ENCODE data around the gene CDHR5. TPM values are rescaled to one million over a fixed set of nuclear protein-coding genes. Genes with fewer than 3 reads are reported as not detected.

The CDHR5 gene
- total RNA-seq, 2 donors from 2014 or later = 0.13 to 0.27 TPM

- peaks cover 71% of the 10 kb centered on the region for H3K36me3 ChIP-seq (ENCODE audit: control insufficient read depth, insufficient read depth, low read length)
- no peaks in the 10 kb centered on the region for H3K4me1 ChIP-seq (ENCODE audit: control insufficient read depth, insufficient read depth, low read length)
- no peaks in the 10 kb centered on the region for H3K27me3 Mint-ChIP-seq (ENCODE audit: insufficient read depth)
- no peak overlapping the region for H3K4me3 ChIP-seq (ENCODE audit: low read length)
- no peak for DNase-seq
- no peaks in the 10 kb centered on the region for H3K9me3 ChIP-seq (ENCODE audit: control insufficient read depth, low read length)
- H3K27ac Mint-ChIP-seq = no peak overlapping the region
- peaks cover 42% of the 10 kb centered on the region for H3K36me3 Mint-ChIP-seq (ENCODE audit: low read depth)
- WGBS, 2 experiments (ENCODE audit: insufficient coverage in 1 of 2, insufficient read length in 1 of 2) = 94 to 99% methylated on average over 15 to 28 of the region's 28 CpGs
- no peaks in the 10 kb centered on the region for H3K27me3 ChIP-seq (ENCODE audit: control insufficient read depth, insufficient read depth, low read length, poor library complexity, severe bottlenecking)
- H3K4me3 Mint-ChIP-seq = no peak overlapping the region
- TF ChIP-seq CTCF (conservative IDR thresholded peaks at IDR 0.05) = no peak
- H3K27ac ChIP-seq (ENCODE audit: low read depth, low read length) = no peak overlapping the region
- H3K9me3 Mint-ChIP-seq = no peaks in the 10 kb centered on the region
- H3K9ac ChIP-seq (ENCODE audit: extremely low read depth, low read length, poor library complexity, severe bottlenecking) = no peak overlapping the region
- no peaks in the 10 kb centered on the region for H3K4me1 Mint-ChIP-seq
Observed at GRCh38 chr11:609341-609811, 15.4 kb downstream of the CDHR5 start.

GRCh38 chr11:608791-609251 lies 15.9 kb downstream of the CDHR5 start:
- H3K4me3 Mint-ChIP-seq = no peak overlapping the region
- no peak overlapping the region for H3K27ac ChIP-seq (ENCODE audit: low read depth, low read length)
- no peak overlapping the region for H3K4me3 ChIP-seq (ENCODE audit: low read length)
- DNase-seq = no peak
- TF ChIP-seq CTCF (conservative IDR thresholded peaks at IDR 0.05) = no peak
- no peaks in the 10 kb centered on the region for H3K9me3 Mint-ChIP-seq
- no peaks in the 10 kb centered on the region for H3K4me1 Mint-ChIP-seq
- whole genome bisulfite sequencing, 2 experiments (ENCODE audit: insufficient coverage in 1 of 2, insufficient read length in 1 of 2) = 95 to 96% methylated on average over 25 to 28 of the region's 28 CpGs
- no peaks in the 10 kb centered on the region for H3K4me1 ChIP-seq (ENCODE audit: control insufficient read depth, insufficient read depth, low read length)
- H3K9ac ChIP-seq (ENCODE audit: extremely low read depth, low read length, poor library complexity, severe bottlenecking) = no peak overlapping the region
- H3K36me3 ChIP-seq (ENCODE audit: control insufficient read depth, insufficient read depth, low read length) = peaks cover 67% of the 10 kb centered on the region
- no peaks in the 10 kb centered on the region for H3K9me3 ChIP-seq (ENCODE audit: control insufficient read depth, low read length)
- no peaks in the 10 kb centered on the region for H3K27me3 ChIP-seq (ENCODE audit: control insufficient read depth, insufficient read depth, low read length, poor library complexity, severe bottlenecking)
- no peak overlapping the region for H3K27ac Mint-ChIP-seq
- no peaks in the 10 kb centered on the region for H3K27me3 Mint-ChIP-seq (ENCODE audit: insufficient read depth)
- peaks cover 47% of the 10 kb centered on the region for H3K36me3 Mint-ChIP-seq (ENCODE audit: low read depth)

- no peak for TF ChIP-seq CTCF (conservative IDR thresholded peaks at IDR 0.05)
- Mint-ChIP-seq H3K4me1 (no peaks in the 10 kb centered on the region), H3K9me3 (no peaks in the 10 kb centered on the region), H3K27me3 (ENCODE audit: insufficient read depth) (no peaks in the 10 kb centered on the region), H3K36me3 (ENCODE audit: low read depth) (peaks cover 49% of the 10 kb centered on the region), H3K4me3 (no peak overlapping the region), H3K27ac (no peak overlapping the region)
- Histone ChIP-seq H3K9ac (ENCODE audit: extremely low read depth, low read length, poor library complexity, severe bottlenecking) (no peak overlapping the region), H3K27ac (ENCODE audit: low read depth, low read length) (no peak overlapping the region), H3K9me3 (ENCODE audit: control insufficient read depth, low read length) (no peaks in the 10 kb centered on the region), H3K4me1 (ENCODE audit: control insufficient read depth, insufficient read depth, low read length) (no peaks in the 10 kb centered on the region), H3K36me3 (ENCODE audit: control insufficient read depth, insufficient read depth, low read length) (peaks cover 70% of the 10 kb centered on the region), H3K27me3 (ENCODE audit: control insufficient read depth, insufficient read depth, low read length, poor library complexity, severe bottlenecking) (no peaks in the 10 kb centered on the region), H3K4me3 (ENCODE audit: low read length) (no peak overlapping the region)
- WGBS, 2 experiments (ENCODE audit: insufficient coverage in 1 of 2, insufficient read length in 1 of 2) = 97% methylated on average over 29 to 45 of the region's 45 CpGs
- no peak for DNase-seq
Observed at GRCh38 chr11:607971-608659, 16.6 kb downstream of the CDHR5 start.

All from endodermal cell (in vitro differentiated cells).